HEK293 (cell line): ENCODE results near the gene OR10AD1.

Source experiments
- CTCF ChIP-seq: fragments of 450-650 bp; formaldehyde crosslinking; IDR thresholded peaks from 2 replicates; pipeline ENCODE4 v1.5.1; 2016; ENCODE audit warnings: missing biosample characterization, missing genetic modification characterization
- ELK4 ChIP-seq: IDR thresholded peaks from 2 replicates; pipeline ENCODE4 v1.6.1; 2011; ENCODE audit warnings: mild to moderate bottlenecking, low read depth, low read length, borderline replicate concordance
- ZNF157 ChIP-seq: fragments of 450-650 bp; formaldehyde crosslinking; IDR thresholded peaks from 2 replicates; pipeline ENCODE4 v1.5.1; 2016; ENCODE audit warnings: missing biosample characterization, missing genetic modification characterization

GRCh38 chr12:48160807-48161206 is 42.3 kb downstream of the OR10AD1 start:
- TF ChIP-seq CTCF (tag by site-specific recombination) (no peak), ELK4 (no peak), ZNF157 (no peak)
